ENCODE data around the gene EFNA5.

GRCh38 chr5:107621089-107621488 is 49.6 kb downstream of the EFNA5 start:
- no peak for TF ChIP-seq POLR2A (IDR thresholded peaks at IDR 0.05; ENCODE audit: low read length)
- TF ChIP-seq GATA1 (IDR thresholded peaks at IDR 0.05; ENCODE audit: low read depth, low read length) = no peak

Data from erythroblast (primary cell).